ENCODE measurements around the gene HHAT. TPM values are rescaled to one million over a fixed set of nuclear protein-coding genes. Genes with fewer than 3 reads are reported as not detected.

The HHAT gene
- total and polyA plus RNA-seq, 9 of the 15 experiments (the other 6 are each of a cell fraction or from before 2014, with no cell fraction given), result 0.07 to 0.16 (median 0.13) TPM; not detected in 1

- TF ChIP-seq ZNF436 (CRISPR knock-in tag; IDR thresholded peaks at IDR 0.05), result no peak
- no peak for TF ChIP-seq ZNF23 (CRISPR knock-in tag; IDR thresholded peaks at IDR 0.05)
- peak; percentile 68 for TF ChIP-seq L3MBTL2 (IDR thresholded peaks at IDR 0.05)
- TF ChIP-seq ZNF589 (CRISPR knock-in tag; IDR thresholded peaks at IDR 0.05; ENCODE audit: low read depth), result no peak
- no peak for TF ChIP-seq JUN (IDR thresholded peaks at IDR 0.05; ENCODE audit: borderline replicate concordance, low read depth, low read length)
- TF ChIP-seq JUN (CRISPR knock-in tag; IDR thresholded peaks at IDR 0.05; ENCODE audit: borderline replicate concordance), result no peak
- no peak for TF ChIP-seq ARID1B (IDR thresholded peaks at IDR 0.05)
- TF ChIP-seq ETV1 (tag; conservative IDR thresholded peaks at IDR 0.05; ENCODE audit: low read depth), result no peak
- 0 out of 2 replicates have a peak, but pooled peaks have one; percentile 50 for TF ChIP-seq SMAD3 (CRISPR knock-in tag; conservative IDR thresholded peaks at IDR 0.05)
- TF ChIP-seq ZMIZ1 (IDR thresholded peaks at IDR 0.05; ENCODE audit: low read depth in 2 of 2, low read length in 2 of 2), result no peak
- no peak for TF ChIP-seq NCOA4 (IDR thresholded peaks at IDR 0.05; ENCODE audit: partially characterized antibody)
- no peak for TF ChIP-seq XRCC3 (IDR thresholded peaks at IDR 0.05)
- no peak for TF ChIP-seq E2F5 (CRISPR knock-in tag; IDR thresholded peaks at IDR 0.05)
- peak in 1 of 2 experiments; percentile 57; a peak in 1 of 4 replicates for TF ChIP-seq TEAD1 (CRISPR knock-in tag; IDR thresholded peaks at IDR 0.05)
- peak; percentile 76 for TF ChIP-seq ELF1 (tag; IDR thresholded peaks at IDR 0.05)
- no peak for TF ChIP-seq CBFA2T2 (conservative IDR thresholded peaks at IDR 0.05)
- no peak for TF ChIP-seq ZBTB49 (CRISPR knock-in tag; IDR thresholded peaks at IDR 0.05; ENCODE audit: borderline replicate concordance)
- TF ChIP-seq CBX2 (IDR thresholded peaks at IDR 0.05; ENCODE audit: insufficient read depth, low read length, poor library complexity, severe bottlenecking), result no peak
- no peak for TF ChIP-seq E2F8 (IDR thresholded peaks at IDR 0.05; ENCODE audit: low read depth, partially characterized antibody)
These were observed 228.8 kb downstream of the HHAT start (continued) for GRCh38 chr1:210557426-210558077.
